WTC11 (cell line): ENCODE measurements around the gene NOL9. TPM values are rescaled to one million over a fixed set of nuclear protein-coding genes. Genes with fewer than 3 reads are reported as not detected.

Experiments used
- ELF4 ChIP-seq: sonication (generic); formaldehyde crosslinking; IDR thresholded peaks from 2 replicates; pipeline ENCODE4 v1.8.1; 2022; ENCODE audit warnings: low read depth, mild to moderate bottlenecking, moderate library complexity, missing genetic modification reagents
- HMGA2 ChIP-seq: fragments of 250-450 bp; sonication (Bioruptor Pico); IDR thresholded peaks from 2 replicates; pipeline ENCODE4 v1.4.0; 2021; ENCODE audit warnings: mild to moderate bottlenecking, moderate library complexity
- IRF1 ChIP-seq: sonication (generic); formaldehyde crosslinking; IDR thresholded peaks from 2 replicates; pipeline ENCODE4 v1.8.0; 2023; ENCODE audit warnings: missing genetic modification reagents
- MXD4 ChIP-seq: fragments of 250-450 bp; sonication (Bioruptor Pico); IDR thresholded peaks from 2 replicates; pipeline ENCODE4 v1.8.0; 2021; ENCODE audit warnings: mild to moderate bottlenecking, moderate library complexity, borderline replicate concordance
- NFATC4 ChIP-seq: fragments of 250-450 bp; sonication (Bioruptor Pico); IDR thresholded peaks from 2 replicates; pipeline ENCODE4 v1.9.0; 2021; ENCODE audit warnings: mild to moderate bottlenecking
- NR1H2 ChIP-seq: sonication (generic); formaldehyde crosslinking; IDR thresholded peaks from 2 replicates; pipeline ENCODE4 v1.9.0; 2021; ENCODE audit warnings: mild to moderate bottlenecking, moderate library complexity, missing genetic modification reagents
- NR3C1 ChIP-seq: sonication (generic); formaldehyde crosslinking; conservative IDR thresholded peaks from 2 replicates; pipeline ENCODE4 v1.8.1; 2023; ENCODE audit warnings: low read depth, mild to moderate bottlenecking, missing genetic modification reagents
- SOX15 ChIP-seq: fragments of 250-450 bp; sonication (Bioruptor Pico); IDR thresholded peaks from 2 replicates; pipeline ENCODE4 v1.9.0; 2021; ENCODE audit warnings: mild to moderate bottlenecking
- SP1 ChIP-seq: sonication (generic); formaldehyde crosslinking; conservative IDR thresholded peaks from 2 replicates; pipeline ENCODE4 v1.8.1; 2022; ENCODE audit warnings: missing genetic modification reagents
- TCF7 ChIP-seq: sonication (generic); formaldehyde crosslinking; IDR thresholded peaks from 2 replicates; pipeline ENCODE4 v1.8.0; 2022; ENCODE audit warnings: mild to moderate bottlenecking, low read depth, missing genetic modification reagents, moderate library complexity
- TEAD1 ChIP-seq: sonication (generic); formaldehyde crosslinking; IDR thresholded peaks from 2 replicates; pipeline ENCODE4 v1.8.0; 2022; ENCODE audit warnings: mild to moderate bottlenecking, missing genetic modification reagents
- USF2 ChIP-seq: sonication (generic); formaldehyde crosslinking; IDR thresholded peaks from 2 replicates; pipeline ENCODE4 v1.8.1; 2023; ENCODE audit warnings: mild to moderate bottlenecking, missing genetic modification reagents, moderate library complexity
- ZNF281 ChIP-seq: sonication (generic); formaldehyde crosslinking; IDR thresholded peaks from 2 replicates; pipeline ENCODE4 v1.8.0; 2023; ENCODE audit warnings: mild to moderate bottlenecking, missing genetic modification reagents
- ZNF416 ChIP-seq: fragments of 250-450 bp; sonication (Bioruptor Pico); IDR thresholded peaks from 2 replicates; pipeline ENCODE4 v1.9.0; 2021; ENCODE audit warnings: mild to moderate bottlenecking, inconsistent platforms
- ZSCAN18 ChIP-seq: fragments of 250-450 bp; sonication (Bioruptor Pico); IDR thresholded peaks from 2 replicates; pipeline ENCODE4 v2.1.2; 2022; ENCODE audit warnings: mild to moderate bottlenecking, moderate library complexity
- total RNA-seq: library from RNA; stranded (reverse); gene quantifications from 3 replicates; pipeline ENCODE4 v1.2.3, GENCODE V29; 2021
- TF ChIP-seq, protein P1 (sequence below): sonication (generic); formaldehyde crosslinking; IDR thresholded peaks from 2 replicates; pipeline ENCODE4 v1.8.0; 2023; ENCODE audit warnings: missing genetic modification reagents, mild to moderate bottlenecking, borderline replicate concordance
- TF ChIP-seq, protein P2 (sequence below): sonication (generic); formaldehyde crosslinking; IDR thresholded peaks from 2 replicates; pipeline ENCODE4 v1.8.0; 2022; ENCODE audit warnings: missing genetic modification reagents
- TF ChIP-seq, protein P3 (sequence below): sonication (generic); formaldehyde crosslinking; IDR thresholded peaks from 2 replicates; pipeline ENCODE4 v1.8.1; 2022; ENCODE audit warnings: missing genetic modification reagents, borderline replicate concordance

Gene NOL9
- total RNA-seq, 1 experiment from 2014 or later, result 37.4 TPM

GRCh38 chr1:6602669-6603237, 48.4 kb upstream of the NOL9 start, which contains the start of gene KLHL21 (continued):
- TF ChIP-seq ZNF281 (no peak), ELF4 (CRISPR knock-in tag) (no peak), MXD4 (CRISPR knock-in tag) (no peak), IRF1 (CRISPR knock-in tag) (no peak), ZNF416 (CRISPR knock-in tag) (no peak), SOX15 (CRISPR knock-in tag) (no peak), ZSCAN18 (CRISPR knock-in tag) (no peak), NFATC4 (CRISPR knock-in tag) (no peak), HMGA2 (no peak), NR3C1 (CRISPR knock-in tag) (no peak), TCF7 (CRISPR knock-in tag) (no peak), SP1 (peak; percentile 80; the same call in 1 of the 2 replicates), NR1H2 (CRISPR knock-in tag) (no peak), TEAD1 (CRISPR knock-in tag) (peak; percentile 43), USF2 (no peak)
- TF ChIP-seq, protein P1, sequence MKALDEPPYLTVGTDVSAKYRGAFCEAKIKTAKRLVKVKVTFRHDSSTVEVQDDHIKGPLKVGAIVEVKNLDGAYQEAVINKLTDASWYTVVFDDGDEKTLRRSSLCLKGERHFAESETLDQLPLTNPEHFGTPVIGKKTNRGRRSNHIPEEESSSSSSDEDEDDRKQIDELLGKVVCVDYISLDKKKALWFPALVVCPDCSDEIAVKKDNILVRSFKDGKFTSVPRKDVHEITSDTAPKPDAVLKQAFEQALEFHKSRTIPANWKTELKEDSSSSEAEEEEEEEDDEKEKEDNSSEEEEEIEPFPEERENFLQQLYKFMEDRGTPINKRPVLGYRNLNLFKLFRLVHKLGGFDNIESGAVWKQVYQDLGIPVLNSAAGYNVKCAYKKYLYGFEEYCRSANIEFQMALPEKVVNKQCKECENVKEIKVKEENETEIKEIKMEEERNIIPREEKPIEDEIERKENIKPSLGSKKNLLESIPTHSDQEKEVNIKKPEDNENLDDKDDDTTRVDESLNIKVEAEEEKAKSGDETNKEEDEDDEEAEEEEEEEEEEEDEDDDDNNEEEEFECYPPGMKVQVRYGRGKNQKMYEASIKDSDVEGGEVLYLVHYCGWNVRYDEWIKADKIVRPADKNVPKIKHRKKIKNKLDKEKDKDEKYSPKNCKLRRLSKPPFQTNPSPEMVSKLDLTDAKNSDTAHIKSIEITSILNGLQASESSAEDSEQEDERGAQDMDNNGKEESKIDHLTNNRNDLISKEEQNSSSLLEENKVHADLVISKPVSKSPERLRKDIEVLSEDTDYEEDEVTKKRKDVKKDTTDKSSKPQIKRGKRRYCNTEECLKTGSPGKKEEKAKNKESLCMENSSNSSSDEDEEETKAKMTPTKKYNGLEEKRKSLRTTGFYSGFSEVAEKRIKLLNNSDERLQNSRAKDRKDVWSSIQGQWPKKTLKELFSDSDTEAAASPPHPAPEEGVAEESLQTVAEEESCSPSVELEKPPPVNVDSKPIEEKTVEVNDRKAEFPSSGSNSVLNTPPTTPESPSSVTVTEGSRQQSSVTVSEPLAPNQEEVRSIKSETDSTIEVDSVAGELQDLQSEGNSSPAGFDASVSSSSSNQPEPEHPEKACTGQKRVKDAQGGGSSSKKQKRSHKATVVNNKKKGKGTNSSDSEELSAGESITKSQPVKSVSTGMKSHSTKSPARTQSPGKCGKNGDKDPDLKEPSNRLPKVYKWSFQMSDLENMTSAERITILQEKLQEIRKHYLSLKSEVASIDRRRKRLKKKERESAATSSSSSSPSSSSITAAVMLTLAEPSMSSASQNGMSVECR (CRISPR knock-in tag), result peak; percentile 19; the same call in 1 of the 2 replicates
- TF ChIP-seq, protein P2, sequence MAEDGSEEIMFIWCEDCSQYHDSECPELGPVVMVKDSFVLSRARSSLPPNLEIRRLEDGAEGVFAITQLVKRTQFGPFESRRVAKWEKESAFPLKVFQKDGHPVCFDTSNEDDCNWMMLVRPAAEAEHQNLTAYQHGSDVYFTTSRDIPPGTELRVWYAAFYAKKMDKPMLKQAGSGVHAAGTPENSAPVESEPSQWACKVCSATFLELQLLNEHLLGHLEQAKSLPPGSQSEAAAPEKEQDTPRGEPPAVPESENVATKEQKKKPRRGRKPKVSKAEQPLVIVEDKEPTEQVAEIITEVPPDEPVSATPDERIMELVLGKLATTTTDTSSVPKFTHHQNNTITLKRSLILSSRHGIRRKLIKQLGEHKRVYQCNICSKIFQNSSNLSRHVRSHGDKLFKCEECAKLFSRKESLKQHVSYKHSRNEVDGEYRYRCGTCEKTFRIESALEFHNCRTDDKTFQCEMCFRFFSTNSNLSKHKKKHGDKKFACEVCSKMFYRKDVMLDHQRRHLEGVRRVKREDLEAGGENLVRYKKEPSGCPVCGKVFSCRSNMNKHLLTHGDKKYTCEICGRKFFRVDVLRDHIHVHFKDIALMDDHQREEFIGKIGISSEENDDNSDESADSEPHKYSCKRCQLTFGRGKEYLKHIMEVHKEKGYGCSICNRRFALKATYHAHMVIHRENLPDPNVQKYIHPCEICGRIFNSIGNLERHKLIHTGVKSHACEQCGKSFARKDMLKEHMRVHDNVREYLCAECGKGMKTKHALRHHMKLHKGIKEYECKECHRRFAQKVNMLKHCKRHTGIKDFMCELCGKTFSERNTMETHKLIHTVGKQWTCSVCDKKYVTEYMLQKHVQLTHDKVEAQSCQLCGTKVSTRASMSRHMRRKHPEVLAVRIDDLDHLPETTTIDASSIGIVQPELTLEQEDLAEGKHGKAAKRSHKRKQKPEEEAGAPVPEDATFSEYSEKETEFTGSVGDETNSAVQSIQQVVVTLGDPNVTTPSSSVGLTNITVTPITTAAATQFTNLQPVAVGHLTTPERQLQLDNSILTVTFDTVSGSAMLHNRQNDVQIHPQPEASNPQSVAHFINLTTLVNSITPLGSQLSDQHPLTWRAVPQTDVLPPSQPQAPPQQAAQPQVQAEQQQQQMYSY (CRISPR knock-in tag), result no peak
- TF ChIP-seq, protein P3, sequence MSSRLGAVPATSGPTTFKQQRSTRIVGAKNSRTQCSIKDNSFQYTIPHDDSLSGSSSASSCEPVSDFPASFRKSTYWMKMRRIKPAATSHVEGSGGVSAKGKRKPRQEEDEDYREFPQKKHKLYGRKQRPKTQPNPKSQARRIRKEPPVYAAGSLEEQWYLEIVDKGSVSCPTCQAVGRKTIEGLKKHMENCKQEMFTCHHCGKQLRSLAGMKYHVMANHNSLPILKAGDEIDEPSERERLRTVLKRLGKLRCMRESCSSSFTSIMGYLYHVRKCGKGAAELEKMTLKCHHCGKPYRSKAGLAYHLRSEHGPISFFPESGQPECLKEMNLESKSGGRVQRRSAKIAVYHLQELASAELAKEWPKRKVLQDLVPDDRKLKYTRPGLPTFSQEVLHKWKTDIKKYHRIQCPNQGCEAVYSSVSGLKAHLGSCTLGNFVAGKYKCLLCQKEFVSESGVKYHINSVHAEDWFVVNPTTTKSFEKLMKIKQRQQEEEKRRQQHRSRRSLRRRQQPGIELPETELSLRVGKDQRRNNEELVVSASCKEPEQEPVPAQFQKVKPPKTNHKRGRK (CRISPR knock-in tag), result no peak
